Retina (tissue), 1 donor: Measurements from ENCODE around the gene COL4A2.

Experiments used
- DNase-seq: peaks from one replicate; pipeline ENCODE4 v3.0.0-alpha.2; 2016

COL4A2 gene

DNA sequence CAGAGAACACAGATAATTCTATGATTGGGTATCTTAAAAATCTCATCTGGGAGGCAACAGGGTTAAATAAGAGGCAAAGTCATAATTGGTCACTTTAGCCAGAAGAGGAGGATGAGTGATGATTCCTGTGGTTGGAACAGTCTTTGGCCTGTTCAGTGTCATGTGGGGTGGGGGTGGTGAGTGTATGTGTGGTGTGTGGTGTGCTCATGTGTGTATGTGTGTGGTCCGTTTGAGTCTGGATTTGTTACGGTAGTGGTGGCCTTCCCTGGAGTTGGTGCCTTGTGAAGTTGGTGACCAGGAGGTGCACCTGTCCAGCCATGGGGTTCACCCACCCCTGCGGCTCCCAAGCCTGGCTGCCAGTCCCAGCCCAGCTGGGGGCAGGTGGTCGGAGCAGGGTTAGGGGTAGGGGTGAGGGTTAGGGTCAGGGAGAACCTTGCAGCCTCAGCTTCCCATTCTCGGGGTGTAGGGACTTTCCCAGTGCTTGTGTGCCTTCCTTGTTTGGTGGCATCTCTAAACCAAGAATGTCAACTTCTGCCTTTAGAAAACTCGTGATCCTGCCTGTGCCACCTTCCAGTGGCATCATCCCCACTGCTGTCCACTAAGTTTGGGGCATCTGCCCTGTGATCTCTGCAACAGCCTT is 156.9 kb downstream of the COL4A2 start:
- DNase-seq: no peak

- DNase-seq: no peak
These were observed 157.7 kb downstream of the COL4A2 start for GRCh38 chr13:110464556-110465333.

- no peak for DNase-seq
These were observed 158.6 kb downstream of the COL4A2 start for GRCh38 chr13:110465696-110466095.

DNA sequence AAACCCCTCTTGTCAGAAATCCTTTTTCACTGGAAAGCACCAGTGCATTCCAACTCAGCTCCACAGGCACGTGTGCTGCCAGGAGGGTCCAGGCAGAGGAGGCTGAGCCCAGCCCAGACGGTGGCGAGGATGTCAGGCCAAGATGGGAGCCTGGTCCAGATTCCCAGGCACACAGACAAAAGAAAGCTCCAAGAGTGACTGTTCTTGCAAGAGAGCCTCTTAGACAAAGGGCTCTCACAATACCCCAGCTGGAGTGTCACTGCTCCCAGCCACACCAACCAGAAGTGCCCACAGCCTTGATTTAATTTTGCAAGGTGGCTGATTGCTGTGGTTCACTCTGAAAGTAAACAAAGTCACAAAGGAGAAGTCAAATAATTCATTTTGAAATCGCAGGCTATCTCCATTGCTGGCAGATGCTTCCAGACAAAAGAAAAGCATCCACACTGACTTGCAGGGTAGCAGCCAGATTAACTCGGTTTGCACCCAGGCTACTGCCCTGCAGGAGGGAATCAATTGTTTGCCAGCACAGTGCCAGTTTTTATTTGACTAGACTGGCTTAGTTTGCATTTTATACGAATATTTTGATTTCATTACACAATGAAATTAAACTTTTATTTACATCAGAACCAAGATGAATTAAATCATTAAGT is 159.3 kb downstream of the COL4A2 start:
- DNase-seq: peak; percentile 79

- no peak for DNase-seq
These were observed 160.5 kb downstream of the COL4A2 start for GRCh38 chr13:110467516-110468110.

- DNase-seq: no peak
These were observed 162.0 kb downstream of the COL4A2 start for GRCh38 chr13:110468986-110469495.

GRCh38 chr13:110469597-110469996 is 162.5 kb downstream of the COL4A2 start:
- DNase-seq: no peak

GRCh38 chr13:110470272-110471009 is 163.4 kb downstream of the COL4A2 start:
- no peak for DNase-seq

DNA sequence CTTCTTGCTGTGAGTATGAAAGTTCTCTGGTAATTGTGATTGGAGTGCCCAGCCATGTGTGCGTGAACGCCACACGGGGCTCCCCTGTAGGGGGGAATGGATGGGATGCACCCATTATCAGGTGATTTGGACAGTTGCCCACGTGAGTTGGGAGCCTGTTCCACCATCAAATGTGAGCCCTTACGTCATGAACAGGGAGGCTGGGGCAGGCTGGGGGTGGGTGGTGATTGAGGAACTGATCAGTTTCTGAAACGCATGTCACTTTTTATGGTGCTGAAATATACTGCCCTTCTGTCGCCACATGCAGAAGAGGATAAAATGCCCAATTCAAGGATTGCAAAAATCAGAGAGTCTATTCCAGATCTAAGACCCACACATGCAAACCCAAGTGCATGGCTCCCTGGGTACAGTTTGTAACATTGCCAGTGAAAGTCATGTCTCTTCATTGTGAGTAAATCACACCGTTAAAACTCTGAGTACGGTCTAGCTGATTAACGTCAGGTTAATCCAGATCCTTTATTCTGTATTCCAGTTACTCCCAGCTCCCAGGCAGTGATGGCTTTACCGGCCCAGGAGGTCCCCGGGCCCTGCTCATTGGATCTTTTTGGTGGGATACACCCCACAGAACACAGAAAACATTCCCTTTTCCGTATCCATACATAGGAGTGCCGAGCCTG is 164.2 kb downstream of the COL4A2 start:
- no peak for DNase-seq

DNA sequence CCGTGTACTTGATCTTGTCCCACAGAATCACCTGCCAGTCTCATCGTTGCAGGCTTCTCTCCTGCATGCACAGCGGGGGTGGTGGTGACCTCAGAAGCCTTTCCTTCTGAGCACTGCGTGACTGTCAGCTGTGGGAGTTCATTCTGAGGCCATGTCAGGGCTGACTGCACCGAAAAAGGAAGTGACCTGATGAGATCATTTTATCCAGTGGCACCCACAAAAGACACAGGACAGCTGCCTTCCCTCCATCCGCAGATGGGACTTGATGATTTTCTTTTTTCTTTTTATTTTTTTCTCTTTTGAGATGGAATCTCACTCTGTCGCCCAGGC is 164.7 kb downstream of the COL4A2 start:
- no peak for DNase-seq

GRCh38 chr13:110472904-110473563 is 165.9 kb downstream of the COL4A2 start:
- no peak for DNase-seq

- no peak for DNase-seq
These were observed 167.6 kb downstream of the COL4A2 start for GRCh38 chr13:110474713-110475112.

GRCh38 chr13:110475117-110475516 is 168.0 kb downstream of the COL4A2 start:
- no peak for DNase-seq

GRCh38 chr13:110475550-110476219 is 168.6 kb downstream of the COL4A2 start:
- no peak for DNase-seq

DNA sequence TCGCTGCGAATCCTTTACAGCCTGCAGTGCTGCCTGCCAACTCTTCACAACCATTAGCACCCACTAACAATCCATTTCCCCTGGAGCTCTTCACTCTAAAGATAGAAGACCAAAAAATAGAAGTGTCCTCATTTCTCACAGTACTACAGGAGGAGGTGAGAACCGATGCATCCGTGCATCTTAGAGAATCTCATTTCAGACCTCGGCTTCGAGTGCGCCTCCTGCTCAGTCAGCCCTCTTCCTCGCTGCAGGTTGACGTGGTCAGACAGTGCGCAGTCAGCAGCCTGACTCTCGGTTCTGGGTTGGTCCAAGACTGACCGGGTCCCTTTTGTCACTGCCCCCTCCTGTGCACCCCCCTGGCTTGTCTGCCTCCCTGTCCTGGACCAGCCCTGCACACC is 169.1 kb downstream of the COL4A2 start:
- DNase-seq: no peak

DNA sequence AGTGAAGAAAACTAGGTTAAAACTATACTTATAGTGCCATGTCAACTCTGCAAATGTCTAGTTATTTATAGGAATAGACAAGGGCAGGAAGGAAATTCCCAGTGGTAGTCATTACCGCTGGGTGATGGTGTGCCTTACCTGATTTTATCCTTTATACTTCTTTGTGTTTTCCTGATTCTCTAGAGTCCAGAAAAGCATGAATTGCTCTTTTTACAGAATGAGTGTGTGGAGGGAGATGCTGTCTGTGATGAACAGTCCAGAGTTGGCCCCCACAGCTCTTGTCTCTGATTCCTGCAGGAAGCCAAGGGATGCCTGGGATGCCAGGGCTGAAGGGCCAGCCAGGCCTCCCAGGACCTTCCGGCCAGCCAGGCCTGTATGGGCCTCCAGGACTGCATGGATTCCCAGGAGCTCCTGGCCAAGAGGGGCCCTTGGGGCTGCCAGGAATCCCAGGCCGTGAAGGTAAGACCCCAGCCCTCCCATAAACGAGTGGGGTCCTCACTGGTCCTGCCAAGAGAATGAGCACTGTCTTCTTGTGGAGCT is 170.7 kb downstream of the COL4A2 start:
- DNase-seq: no peak

DNA sequence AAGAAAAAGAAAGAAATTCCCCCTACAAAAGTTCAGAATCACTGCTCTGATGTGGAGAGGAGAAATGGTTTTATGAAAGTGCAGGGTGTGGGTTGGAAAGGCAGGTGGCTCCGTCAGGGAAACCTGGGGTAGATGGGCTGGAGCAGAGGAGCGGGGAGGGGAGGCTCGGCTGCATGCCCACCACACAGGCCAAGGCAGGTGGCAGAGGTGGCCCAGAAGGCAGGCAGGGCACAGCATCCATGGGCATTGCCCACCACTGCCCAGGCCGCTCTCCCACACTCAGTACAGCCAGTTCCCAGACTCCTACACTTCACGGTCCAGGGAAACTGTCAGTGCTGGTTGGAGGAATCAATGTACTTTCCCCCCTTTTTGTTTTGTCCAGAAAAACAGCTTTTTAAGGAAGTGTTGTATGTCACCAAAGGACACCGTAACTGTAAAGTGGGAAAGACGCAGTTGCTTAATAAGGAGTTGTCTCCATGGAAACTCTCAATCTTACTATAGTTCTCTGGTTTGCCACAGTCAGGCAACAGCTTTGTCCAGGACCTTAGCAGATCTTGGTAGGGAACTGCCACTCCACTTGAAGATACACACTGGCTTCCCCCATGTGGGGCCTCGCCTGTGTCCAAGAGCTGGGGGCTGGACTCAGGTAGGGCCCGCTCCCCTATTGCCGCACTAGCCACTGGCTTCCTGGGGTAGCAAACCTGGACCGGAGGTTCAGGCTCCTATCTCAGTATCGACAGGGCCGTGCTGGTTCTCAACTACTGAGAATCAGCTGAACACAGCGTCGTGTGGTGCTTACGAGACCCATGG is 171.5 kb downstream of the COL4A2 start:
- no peak for DNase-seq

DNA sequence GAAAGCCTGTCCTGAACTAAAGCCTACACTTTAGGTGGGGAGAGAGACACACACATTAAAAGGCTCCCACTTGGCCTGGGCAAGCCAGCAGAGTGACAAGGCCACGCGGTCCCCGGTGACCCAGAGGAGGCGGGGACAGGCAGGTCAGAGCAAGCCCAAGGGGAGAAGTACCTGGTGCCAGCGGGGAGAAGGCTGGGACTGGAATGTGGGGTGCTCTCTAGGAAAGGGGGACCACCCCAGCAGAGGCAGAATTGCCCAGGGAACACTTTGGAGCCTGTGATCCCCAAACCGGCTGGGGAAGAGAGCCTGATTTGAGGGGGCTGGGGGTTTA is 172.1 kb downstream of the COL4A2 start:
- no peak for DNase-seq

GRCh38 chr13:110479648-110480047 is 172.6 kb downstream of the COL4A2 start:
- DNase-seq: no peak

- no peak for DNase-seq
These were observed 173.1 kb downstream of the COL4A2 start for GRCh38 chr13:110480161-110480560.
